Gastrocnemius medialis (tissue), 4 donors: Measurements from ENCODE around the gene DNM1.

Source experiments
- POLR2A ChIP-seq, 2 donors: fragments of 450-650 bp; IDR thresholded peaks; one replicate each; pipeline ENCODE4 v1.6.1; 2017; ENCODE audit warnings: antibody characterized with exemption in 2 of 2, mild to moderate bottlenecking in 2 of 2, moderate library complexity in 2 of 2
- TF ChIP-seq, protein P1 (sequence below), 5 experiments: fragments of 450-650 bp in 3 of 5; fragments of 200-600 bp in 2 of 5; sonication (generic) in 2 of 5; IDR thresholded peaks in 4 of 5; conservative IDR thresholded peaks in 1 of 5; 1 replicate in 4 of 5; 2 replicates in 1 of 5; pipeline ENCODE4 v1.5.1; 2016 to 2019; ENCODE audit warnings: antibody characterized with exemption in 5 of 5, mild to moderate bottlenecking in 3 of 5, moderate library complexity in 3 of 5

DNA sequence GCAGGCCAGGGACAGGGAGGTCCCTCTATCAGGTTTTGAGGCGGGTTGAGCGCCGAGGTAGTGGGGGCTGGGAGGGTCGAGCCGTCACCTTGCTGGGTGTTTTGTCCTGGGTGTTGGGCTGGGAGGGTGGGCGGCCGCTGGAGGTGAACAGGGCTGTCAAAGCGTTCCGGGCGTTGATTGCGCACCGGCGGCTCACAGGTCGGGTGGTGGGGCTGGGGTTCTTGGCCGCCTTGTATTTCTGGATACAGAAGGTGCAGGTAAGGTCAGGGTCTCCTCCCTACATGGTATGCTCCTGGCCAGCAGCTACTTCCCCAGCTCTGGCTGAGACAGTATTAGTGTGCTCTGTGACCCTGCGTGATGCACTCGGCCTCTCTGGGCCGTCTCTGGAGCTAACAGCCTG lies 37.0 kb upstream of the DNM1 start:
- TF ChIP-seq POLR2A (IDR thresholded peaks at IDR 0.05): no peak
- TF ChIP-seq, protein P1, sequence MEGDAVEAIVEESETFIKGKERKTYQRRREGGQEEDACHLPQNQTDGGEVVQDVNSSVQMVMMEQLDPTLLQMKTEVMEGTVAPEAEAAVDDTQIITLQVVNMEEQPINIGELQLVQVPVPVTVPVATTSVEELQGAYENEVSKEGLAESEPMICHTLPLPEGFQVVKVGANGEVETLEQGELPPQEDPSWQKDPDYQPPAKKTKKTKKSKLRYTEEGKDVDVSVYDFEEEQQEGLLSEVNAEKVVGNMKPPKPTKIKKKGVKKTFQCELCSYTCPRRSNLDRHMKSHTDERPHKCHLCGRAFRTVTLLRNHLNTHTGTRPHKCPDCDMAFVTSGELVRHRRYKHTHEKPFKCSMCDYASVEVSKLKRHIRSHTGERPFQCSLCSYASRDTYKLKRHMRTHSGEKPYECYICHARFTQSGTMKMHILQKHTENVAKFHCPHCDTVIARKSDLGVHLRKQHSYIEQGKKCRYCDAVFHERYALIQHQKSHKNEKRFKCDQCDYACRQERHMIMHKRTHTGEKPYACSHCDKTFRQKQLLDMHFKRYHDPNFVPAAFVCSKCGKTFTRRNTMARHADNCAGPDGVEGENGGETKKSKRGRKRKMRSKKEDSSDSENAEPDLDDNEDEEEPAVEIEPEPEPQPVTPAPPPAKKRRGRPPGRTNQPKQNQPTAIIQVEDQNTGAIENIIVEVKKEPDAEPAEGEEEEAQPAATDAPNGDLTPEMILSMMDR (IDR thresholded peaks at IDR 0.05 in 4 of 5, conservative IDR thresholded peaks at IDR 0.05 in 1 of 5): no peak
